Left lung (tissue), 10 donors: ENCODE results near the gene BAIAP2L1. TPM values are rescaled to one million over a fixed set of nuclear protein-coding genes. Genes with fewer than 3 reads are reported as not detected.

Experiments used
- ATAC-seq: fragments of 200-7000 bp; cut with Tn5 transposase; one replicate; pipeline ENCODE4 v1.9.1; 2020; ENCODE audit warnings: moderate library complexity
- DNase-seq, 4 donors: peaks; one replicate each; pipeline ENCODE4 v3.0.0-alpha.2; 2013 to 2020
- H3K27ac ChIP-seq, 2 donors: fragments of 200-600 bp; sonication (generic) in 1 of 2; one replicate each; pipeline versions ENCODE4 v1.5.0 to v1.8.0; 2020 to 2021
- H3K27me3 ChIP-seq, 2 donors: fragments of 200-600 bp; sonication (generic) in 1 of 2; one replicate each; pipeline versions ENCODE4 v1.5.0 to v1.8.0; 2020 to 2021
- H3K36me3 ChIP-seq, 2 donors: fragments of 200-600 bp; sonication (generic) in 1 of 2; one replicate each; pipeline versions ENCODE4 v1.5.0 to v1.8.0; 2020 to 2021
- H3K4me1 ChIP-seq, 2 donors: fragments of 200-600 bp; one replicate each; pipeline ENCODE4 v1.8.0; 2021
- H3K4me3 ChIP-seq, 2 donors: fragments of 200-600 bp; sonication (generic) in 1 of 2; one replicate each; pipeline versions ENCODE4 v1.5.0 to v1.8.0; 2020 to 2021; ENCODE audit warnings: mild to moderate bottlenecking in 1 of 2
- H3K9me3 ChIP-seq, 2 donors: fragments of 200-600 bp; sonication (generic) in 1 of 2; one replicate each; pipeline versions ENCODE4 v1.5.0 to v1.8.0; 2020 to 2021
- CTCF ChIP-seq, 2 donors: fragments of 200-600 bp; sonication (generic) in 1 of 2; IDR thresholded peaks; one replicate each; pipeline versions ENCODE4 v1.5.0 to v1.8.0; 2021; ENCODE audit warnings: antibody characterized with exemption in 2 of 2
- intact Hi-C, 2 donors: fragments of 100-400 bp; cut with DNase I; formaldehyde crosslinking; loops; one replicate each; pipeline versions ENCODE4 v1.11.2 to v1.14.2; 2022
- polyA plus RNA-seq, 6 donors: library from polyadenylated mRNA; unstranded; fragments of 120-200 nt; gene quantifications; one replicate each; pipeline ENCODE4 v1.2.1, GENCODE V29; 2013; ENCODE audit not compliant: insufficient read length in 6 of 6
- total RNA-seq, 2 donors: library from RNA; stranded (reverse); fragmentation: NEBNext Ultra II Directional; extraction: Animal tissue kit (Norgen Biotek cat#: 25700); gene quantifications; one replicate each; pipeline ENCODE4 v1.2.1, GENCODE V29; 2021
- donor health status: DM: no; HTN: yes; CAD: no.
- donor health status: DM: no; HTN: no; CAD: no.

BAIAP2L1 gene
- total and polyA plus RNA-seq, 8 donors: 16.6 to 31.8 (median 20.9) TPM

GRCh38 chr7:98265841-98266271 lies 135.0 kb downstream of the BAIAP2L1 start:
- Histone ChIP-seq H3K4me3 (no peak overlapping the region), H3K27me3 (no peaks in the 10 kb centered on the region), H3K9me3 (no peaks in the 10 kb centered on the region), H3K4me1 (no peaks in the 10 kb centered on the region), H3K27ac (peak overlapping the region in 1 of 2 donors; percentile 26), H3K36me3 (peaks cover 0 to 9% of the 10 kb centered on the region in 2 donors)
- TF ChIP-seq CTCF (IDR thresholded peaks at IDR 0.05): no peak
- no peak for DNase-seq
- intact Hi-C loops: no loop called here
- peak; percentile 66 for ATAC-seq

GRCh38 chr7:98257701-98258100 lies 143.2 kb downstream of the BAIAP2L1 start:
- DNase-seq (no peak), ATAC-seq (no peak)
- Histone ChIP-seq H3K4me1 (peaks cover 0 to 34% of the 10 kb centered on the region in 2 donors), H3K27me3 (no peaks in the 10 kb centered on the region), H3K36me3 (peaks cover 0 to 39% of the 10 kb centered on the region in 2 donors), H3K4me3 (no peak overlapping the region), H3K27ac (no peak overlapping the region), H3K9me3 (no peaks in the 10 kb centered on the region)
- intact Hi-C loops: no loop called here
- no peak for TF ChIP-seq CTCF (IDR thresholded peaks at IDR 0.05)

GRCh38 chr7:98256431-98256830 lies 144.5 kb downstream of the BAIAP2L1 start:
- no peak for TF ChIP-seq CTCF (IDR thresholded peaks at IDR 0.05)
- Histone ChIP-seq H3K4me3 (no peak overlapping the region), H3K4me1 (peaks cover under 1 to 39% of the 10 kb centered on the region in 2 donors), H3K9me3 (no peaks in the 10 kb centered on the region), H3K36me3 (peaks cover 0 to 35% of the 10 kb centered on the region in 2 donors), H3K27ac (no peak overlapping the region), H3K27me3 (no peaks in the 10 kb centered on the region)
- no peak for DNase-seq
- no peak for ATAC-seq
- intact Hi-C loops: no loop called here

DNA sequence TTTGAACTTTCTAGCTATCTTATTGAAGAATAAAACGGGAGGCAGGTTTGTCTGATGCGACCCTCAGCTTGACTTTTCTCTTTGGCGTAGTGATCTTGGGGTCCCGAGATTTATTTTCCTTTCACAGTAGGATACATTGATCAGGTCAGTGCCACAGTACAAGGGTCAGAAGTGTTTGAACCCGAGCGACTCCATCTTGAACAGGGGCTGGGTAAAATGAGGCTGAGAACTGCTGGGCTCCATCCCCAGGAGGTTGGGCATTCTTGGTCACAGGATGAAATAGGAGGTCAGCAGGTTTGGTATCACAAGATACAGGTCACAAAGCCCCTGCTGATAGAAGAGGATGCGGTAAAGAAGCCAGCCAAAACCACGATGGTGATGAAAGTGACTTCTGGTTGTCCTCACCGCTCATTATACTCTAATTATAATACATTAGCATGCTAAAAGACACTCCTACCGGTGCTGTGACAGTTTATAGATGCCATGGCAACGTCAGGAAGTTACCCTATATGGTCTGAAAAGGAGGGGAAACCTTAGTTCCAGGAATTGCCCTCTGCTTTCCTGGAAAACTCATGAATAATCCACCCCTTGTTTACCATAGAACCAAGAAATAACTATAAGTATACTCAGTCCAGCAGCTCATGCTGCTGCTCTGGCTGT lies 145.8 kb downstream of the BAIAP2L1 start:
- H3K27ac ChIP-seq: peak overlapping the region in 1 of 2 donors; percentile 2
- peaks cover 13 to 53% of the 10 kb centered on the region in 2 donors for H3K4me1 ChIP-seq
- intact Hi-C loops: no loop called here
- no peaks in the 10 kb centered on the region for H3K27me3 ChIP-seq
- no peak for ATAC-seq
- peaks cover 0 to 27% of the 10 kb centered on the region in 2 donors for H3K36me3 ChIP-seq
- no peaks in the 10 kb centered on the region for H3K9me3 ChIP-seq
- H3K4me3 ChIP-seq: no peak overlapping the region
- TF ChIP-seq CTCF (IDR thresholded peaks at IDR 0.05): no peak
- DNase-seq: no peak

DNA sequence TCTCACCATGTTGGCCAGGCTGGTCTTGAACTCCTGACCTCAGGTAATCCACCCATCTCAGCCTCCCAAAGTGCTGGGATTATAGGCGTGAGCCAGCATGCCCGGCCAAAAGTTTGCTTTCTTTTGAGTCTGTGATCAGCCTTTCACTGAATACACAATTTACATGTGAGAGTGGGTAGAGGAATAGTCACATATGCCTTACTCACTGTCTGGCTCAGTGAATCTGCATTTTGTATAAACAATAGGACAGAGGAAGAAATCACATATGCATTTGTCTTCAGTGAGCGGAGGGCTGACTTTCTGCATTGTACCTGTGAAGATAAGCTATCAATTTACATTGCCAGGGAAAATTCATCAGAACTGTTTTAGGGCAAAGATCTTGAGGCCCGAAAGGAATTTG lies 146.4 kb downstream of the BAIAP2L1 start:
- Histone ChIP-seq H3K4me1 (peaks cover 13 to 58% of the 10 kb centered on the region in 2 donors), H3K27me3 (no peaks in the 10 kb centered on the region), H3K9me3 (no peaks in the 10 kb centered on the region), H3K4me3 (no peak overlapping the region), H3K27ac (peak overlapping the region in 1 of 2 donors; percentile 2), H3K36me3 (peaks cover 0 to 27% of the 10 kb centered on the region in 2 donors)
- intact Hi-C loops: no loop called here
- no peak for ATAC-seq
- no peak for DNase-seq
- TF ChIP-seq CTCF (IDR thresholded peaks at IDR 0.05): no peak
